CD14-positive monocyte (primary cell): Measurements from ENCODE around the gene CHMP4B. TPM values are rescaled to one million over a fixed set of nuclear protein-coding genes. Genes with fewer than 3 reads are reported as not detected.

ENCODE experiments used
- DNase-seq, 3 donors: peaks; one replicate each; pipeline ENCODE4 v3.0.0-alpha.2; 2011 to 2022
- H2AFZ ChIP-seq: 2 replicates; pipeline ENCODE4 v1.6.0; 2012; ENCODE audit warnings: mild to moderate bottlenecking, low read depth, low read length, inconsistent platforms; ENCODE audit not compliant: insufficient read depth, poor library complexity, severe bottlenecking
- H3K27ac ChIP-seq, 2 donors: 1 replicate in 1 of 2; 2 replicates in 1 of 2; pipeline ENCODE4 v1.5.1; 2012 to 2013; ENCODE audit warnings: low read length in 2 of 2, control low read depth in 1 of 2, inconsistent platforms in 1 of 2, low read depth in 1 of 2, mild to moderate bottlenecking in 1 of 2
- H3K27me3 ChIP-seq, 2 donors: one replicate each; pipeline versions ENCODE4 v1.6.0 to v1.6.1; 2011 to 2013; ENCODE audit warnings: low read length in 2 of 2; ENCODE audit not compliant: control insufficient read depth in 2 of 2, insufficient read depth in 2 of 2
- H3K36me3 ChIP-seq, 2 donors: replicated peaks in 1 of 2; 1 replicate in 1 of 2; 2 replicates in 1 of 2; pipeline versions ENCODE4 v1.5.1 to v1.6.1; 2012 to 2013; ENCODE audit warnings: low read length in 2 of 2, control low read depth in 1 of 2, inconsistent platforms in 1 of 2, mild to moderate bottlenecking in 1 of 2; ENCODE audit not compliant: insufficient read depth in 2 of 2, control insufficient read depth in 1 of 2
- H3K4me1 ChIP-seq, 2 donors: 1 replicate in 1 of 2; 2 replicates in 1 of 2; pipeline versions ENCODE4 v1.5.1 to v1.6.1; 2012 to 2013; ENCODE audit warnings: low read length in 2 of 2, control low read depth in 1 of 2, inconsistent platforms in 1 of 2, mild to moderate bottlenecking in 1 of 2, moderate library complexity in 1 of 2; ENCODE audit not compliant: insufficient read depth in 2 of 2, control insufficient read depth in 1 of 2
- H3K4me2 ChIP-seq: replicated peaks from 2 replicates; pipeline ENCODE3; 2012; ENCODE audit warnings: low read length, moderate library complexity, mild to moderate bottlenecking; ENCODE audit not compliant: poor library complexity, severe bottlenecking; ENCODE audit errors: extremely low read depth
- H3K4me3 ChIP-seq, 3 experiments: fragments of 200-600 bp in 1 of 3; sonication (generic) in 1 of 3; replicated peaks in 1 of 3; 1 replicate in 2 of 3; 2 replicates in 1 of 3; pipeline ENCODE4 v1.5.1; 2011 to 2013; ENCODE audit warnings: low read length in 3 of 3, mild to moderate bottlenecking in 3 of 3, control low read depth in 2 of 3, low read depth in 2 of 3, inconsistent platforms in 1 of 3, moderate library complexity in 1 of 3
- H3K79me2 ChIP-seq: 2 replicates; pipeline ENCODE4 v1.6.0; 2012; ENCODE audit warnings: mild to moderate bottlenecking, control low read depth, inconsistent platforms, low read length, moderate library complexity; ENCODE audit not compliant: insufficient read depth
- H3K9ac ChIP-seq: 2 replicates; pipeline ENCODE4 v1.6.0; 2017; ENCODE audit warnings: low read length, mild to moderate bottlenecking; ENCODE audit not compliant: insufficient read depth, poor library complexity, severe bottlenecking
- H3K9me3 ChIP-seq, 2 donors: replicated peaks in 1 of 2; 1 replicate in 1 of 2; 2 replicates in 1 of 2; pipeline versions ENCODE4 v1.5.1 to v1.6.1; 2012 to 2013; ENCODE audit warnings: low read length in 2 of 2, control low read depth in 1 of 2; ENCODE audit not compliant: control insufficient read depth in 1 of 2, insufficient read depth in 1 of 2
- H4K20me1 ChIP-seq: 2 replicates; pipeline ENCODE4 v1.6.0; 2012; ENCODE audit warnings: mild to moderate bottlenecking, low read length, control low read depth, moderate library complexity; ENCODE audit not compliant: insufficient read depth
- H3K27ac Mint-ChIP-seq, 7 donors: one replicate each; pipeline ENCODE4 v1.8.0; 2020; ENCODE audit warnings: mild to moderate bottlenecking in 7 of 7, mixed read lengths in 7 of 7, moderate library complexity in 6 of 7, inconsistent platforms in 2 of 7
- H3K27me3 Mint-ChIP-seq, 3 donors: one replicate each; pipeline ENCODE4 v1.8.0; 2021 to 2022; ENCODE audit warnings: low read depth in 3 of 3, mild to moderate bottlenecking in 3 of 3, mixed read lengths in 3 of 3, moderate library complexity in 3 of 3, inconsistent platforms in 1 of 3
- H3K36me3 Mint-ChIP-seq, 2 donors: one replicate each; pipeline ENCODE4 v1.8.0; 2020; ENCODE audit warnings: mixed read lengths in 2 of 2, inconsistent platforms in 1 of 2, mild to moderate bottlenecking in 1 of 2
- H3K4me1 Mint-ChIP-seq: one replicate; pipeline ENCODE4 v1.8.0; 2020; ENCODE audit warnings: mild to moderate bottlenecking, mixed read lengths
- H3K4me3 Mint-ChIP-seq, 2 donors: one replicate each; pipeline ENCODE4 v1.8.0; 2020; ENCODE audit warnings: mild to moderate bottlenecking in 2 of 2, mixed read lengths in 2 of 2, moderate library complexity in 1 of 2
- H3K9me3 Mint-ChIP-seq, 7 donors: one replicate each; pipeline ENCODE4 v1.8.0; 2020 to 2022; ENCODE audit warnings: mixed read lengths in 7 of 7, mild to moderate bottlenecking in 6 of 7, moderate library complexity in 6 of 7, inconsistent platforms in 2 of 7
- WGBS: methylation state at CpG from one replicate; pipeline ENCODE4 v1.1.5; 2013; ENCODE audit warnings: missing lambda C conversion rate; ENCODE audit not compliant: insufficient coverage; 5-methylcytosine and 5-hydroxymethylcytosine counted together
- intact Hi-C, 2 donors: fragments of 100-400 bp; cut with micrococcal nuclease; formaldehyde crosslinking; loops; one replicate each; pipeline versions ENCODE4 v1.15.0 to v1.15.1; 2023
- polyA plus RNA-seq, 3 donors: library from polyadenylated mRNA; depleted of rRNA in 1 of 3; unstranded in 2 of 3; stranded (reverse) in 1 of 3; fragments of 300-500 nt in 2 of 3; fragments of >200 nt in 1 of 3; fragmentation: Illumina TruSeq in 2 of 3; gene quantifications; 1 replicate in 2 of 3; 2 replicates in 1 of 3; pipeline ENCODE4 v1.2.3, GENCODE V29; 2012 to 2021
- TF ChIP-seq, protein P1 (sequence below): fragments of 200-600 bp; IDR thresholded peaks from one replicate; pipeline ENCODE4 v1.8.0; 2022; ENCODE audit warnings: antibody characterized with exemption, mild to moderate bottlenecking

Gene CHMP4B
- polyA plus RNA-seq, 3 donors = 7.1 to 181 (median 10.0) TPM

DNA sequence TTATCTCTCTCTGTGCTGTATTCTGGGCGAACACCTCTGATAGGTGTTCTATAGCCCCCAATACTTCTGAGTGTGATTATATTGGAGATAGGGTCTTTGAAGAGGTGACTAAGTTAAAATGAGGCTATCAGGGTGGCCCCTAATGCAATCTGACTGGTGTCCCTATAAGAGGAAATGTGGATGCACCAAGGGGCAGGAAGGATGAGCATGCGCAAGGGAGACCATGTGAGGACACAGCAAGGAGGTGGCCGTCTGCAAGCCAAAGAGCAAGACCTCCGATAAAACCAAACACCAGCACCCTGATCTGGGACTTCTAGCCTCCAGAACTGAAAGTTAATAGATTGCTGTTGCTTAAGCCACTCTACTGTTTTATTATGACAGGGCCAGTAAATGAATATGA is 69.2 kb downstream of the CHMP4B start:
- no peak overlapping the region for H3K4me3 Mint-ChIP-seq
- no peak overlapping the region for H3K27ac Mint-ChIP-seq
- no peaks in the 10 kb centered on the region for H3K36me3 Mint-ChIP-seq
- intact Hi-C loops = no loop called here
- Histone ChIP-seq H3K27ac (no peak overlapping the region), H3K9me3 (peaks cover 6 to 13% of the 10 kb centered on the region in 2 donors), H3K9ac (no peak overlapping the region), H3K4me2 (no peak overlapping the region), H3K79me2 (no peaks in the 10 kb centered on the region), H2AFZ (no peak overlapping the region), H3K27me3 (no peaks in the 10 kb centered on the region), H4K20me1 (no peaks in the 10 kb centered on the region), H3K36me3 (no peaks in the 10 kb centered on the region), H3K4me1 (no peaks in the 10 kb centered on the region), H3K4me3 (no peak overlapping the region)
- TF ChIP-seq, protein P1, sequence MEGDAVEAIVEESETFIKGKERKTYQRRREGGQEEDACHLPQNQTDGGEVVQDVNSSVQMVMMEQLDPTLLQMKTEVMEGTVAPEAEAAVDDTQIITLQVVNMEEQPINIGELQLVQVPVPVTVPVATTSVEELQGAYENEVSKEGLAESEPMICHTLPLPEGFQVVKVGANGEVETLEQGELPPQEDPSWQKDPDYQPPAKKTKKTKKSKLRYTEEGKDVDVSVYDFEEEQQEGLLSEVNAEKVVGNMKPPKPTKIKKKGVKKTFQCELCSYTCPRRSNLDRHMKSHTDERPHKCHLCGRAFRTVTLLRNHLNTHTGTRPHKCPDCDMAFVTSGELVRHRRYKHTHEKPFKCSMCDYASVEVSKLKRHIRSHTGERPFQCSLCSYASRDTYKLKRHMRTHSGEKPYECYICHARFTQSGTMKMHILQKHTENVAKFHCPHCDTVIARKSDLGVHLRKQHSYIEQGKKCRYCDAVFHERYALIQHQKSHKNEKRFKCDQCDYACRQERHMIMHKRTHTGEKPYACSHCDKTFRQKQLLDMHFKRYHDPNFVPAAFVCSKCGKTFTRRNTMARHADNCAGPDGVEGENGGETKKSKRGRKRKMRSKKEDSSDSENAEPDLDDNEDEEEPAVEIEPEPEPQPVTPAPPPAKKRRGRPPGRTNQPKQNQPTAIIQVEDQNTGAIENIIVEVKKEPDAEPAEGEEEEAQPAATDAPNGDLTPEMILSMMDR = no peak
- peaks cover 0 to 17% (median 14%) of the 10 kb centered on the region in 7 donors for H3K9me3 Mint-ChIP-seq
- WGBS = 83% methylated on average over 1 of the region's 4 CpGs
- DNase-seq = no peak
- H3K4me1 Mint-ChIP-seq = peaks cover 5% of the 10 kb centered on the region
- H3K27me3 Mint-ChIP-seq = peaks cover 1 to 4% (median 2%) of the 10 kb centered on the region in 3 donors

DNA sequence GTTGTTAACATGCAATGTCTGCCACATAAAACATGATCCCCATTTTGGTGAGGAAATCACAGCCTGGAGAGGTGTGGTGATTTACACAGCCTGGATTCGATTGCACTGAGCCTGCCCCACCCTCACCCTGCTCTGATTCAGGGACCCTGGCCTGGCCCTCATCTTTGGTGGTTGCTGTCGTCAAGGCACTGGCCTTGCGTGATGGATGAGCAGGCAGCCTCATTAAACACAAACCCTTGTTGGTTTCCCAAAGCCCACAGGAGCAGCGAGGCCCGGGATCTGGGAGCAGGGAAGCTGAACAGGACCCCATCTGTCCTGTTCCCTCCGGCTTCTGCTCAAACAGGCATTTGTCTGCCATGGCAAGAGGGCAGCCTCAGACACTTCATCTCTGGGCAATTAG is 70.8 kb downstream of the CHMP4B start:
- 66% methylated on average over 5 of the region's 6 CpGs for WGBS
- H3K27me3 ChIP-seq = no peaks in the 10 kb centered on the region
- Mint-ChIP-seq H3K9me3 (peaks cover 0 to 17% (median 14%) of the 10 kb centered on the region in 7 donors), H3K36me3 (no peaks in the 10 kb centered on the region), H3K27ac (no peak overlapping the region), H3K4me3 (no peak overlapping the region), H3K4me1 (peaks cover 5% of the 10 kb centered on the region), H3K27me3 (peaks cover 1 to 3% (median 2%) of the 10 kb centered on the region in 3 donors)
- no peaks in the 10 kb centered on the region for H3K4me1 ChIP-seq
- no peaks in the 10 kb centered on the region for H4K20me1 ChIP-seq
- TF ChIP-seq, protein P1 = no peak
- H3K4me2 ChIP-seq = no peak overlapping the region
- peaks cover 6 to 13% of the 10 kb centered on the region in 2 donors for H3K9me3 ChIP-seq
- H2AFZ ChIP-seq = no peak overlapping the region
- no peak overlapping the region for H3K9ac ChIP-seq
- H3K36me3 ChIP-seq = no peaks in the 10 kb centered on the region
- no peak overlapping the region for H3K4me3 ChIP-seq
- no peak for DNase-seq
- no peaks in the 10 kb centered on the region for H3K79me2 ChIP-seq
- intact Hi-C loops = no loop called here
- no peak overlapping the region for H3K27ac ChIP-seq
